Large intestine (tissue), 3 donors: ENCODE data around the gene CRYBG3. TPM values are rescaled to one million over a fixed set of nuclear protein-coding genes. Genes with fewer than 3 reads are reported as not detected.

Experiments used
- DNase-seq, 2 donors: peaks; one replicate each; pipeline versions ENCODE4 v3.0.0 to v3.0.0-alpha.2; 2013
- H3K27ac ChIP-seq: one replicate; pipeline ENCODE4 v1.5.1; 2013; ENCODE audit warnings: low read length
- H3K27me3 ChIP-seq: 2 replicates; pipeline ENCODE4 v1.6.1; 2013; ENCODE audit warnings: low read length; ENCODE audit not compliant: control insufficient read depth, insufficient read depth
- H3K36me3 ChIP-seq: 2 replicates; pipeline ENCODE4 v1.6.1; 2013; ENCODE audit warnings: low read length; ENCODE audit not compliant: control insufficient read depth, insufficient read depth
- H3K4me1 ChIP-seq: one replicate; pipeline ENCODE4 v1.6.1; 2013; ENCODE audit warnings: low read length; ENCODE audit not compliant: control insufficient read depth, insufficient read depth
- H3K4me3 ChIP-seq: one replicate; pipeline ENCODE4 v1.5.1; 2013; ENCODE audit warnings: low read length
- H3K9me3 ChIP-seq: one replicate; pipeline ENCODE4 v1.6.1; 2013; ENCODE audit warnings: mild to moderate bottlenecking, low read depth, low read length, moderate library complexity; ENCODE audit not compliant: control insufficient read depth
- WGBS: methylation state at CpG from one replicate; pipeline ENCODE4 v1.1.5; 2013; ENCODE audit warnings: low lambda C conversion rate; ENCODE audit not compliant: insufficient coverage; 5-methylcytosine and 5-hydroxymethylcytosine counted together
- polyA plus RNA-seq: library from polyadenylated mRNA; unstranded; fragments of 120-200 nt; gene quantifications from one replicate; pipeline ENCODE4 v1.2.1, GENCODE V29; 2013

The CRYBG3 gene
- polyA plus RNA-seq, 1 donor = 8.9 TPM

GRCh38 chr3:97835761-97836160 lies 13.9 kb downstream of the CRYBG3 start:
- no peaks in the 10 kb centered on the region for H3K9me3 ChIP-seq
- H3K36me3 ChIP-seq = no peaks in the 10 kb centered on the region
- H3K27me3 ChIP-seq = no peaks in the 10 kb centered on the region
- no CpG with 5 or more reads among the region's 5 CpGs for WGBS
- DNase-seq = no peak
- no peak overlapping the region for H3K27ac ChIP-seq
- H3K4me3 ChIP-seq = no peak overlapping the region
- no peaks in the 10 kb centered on the region for H3K4me1 ChIP-seq

- no peaks in the 10 kb centered on the region for H3K36me3 ChIP-seq
- no peak overlapping the region for H3K4me3 ChIP-seq
- no peaks in the 10 kb centered on the region for H3K4me1 ChIP-seq
- no peaks in the 10 kb centered on the region for H3K9me3 ChIP-seq
- H3K27me3 ChIP-seq = no peaks in the 10 kb centered on the region
- H3K27ac ChIP-seq = no peak overlapping the region
- DNase-seq = no peak
- WGBS = 80% methylated on average over 1 of the region's 3 CpGs
These were observed 16.6 kb downstream of the CRYBG3 start for GRCh38 chr3:97838393-97838792.

GRCh38 chr3:97839944-97840343 lies 18.1 kb downstream of the CRYBG3 start:
- WGBS = 82% methylated on average over 2 of the region's 2 CpGs
- no peaks in the 10 kb centered on the region for H3K4me1 ChIP-seq

GRCh38 chr3:97841304-97841703 lies 19.5 kb downstream of the CRYBG3 start:
- H3K4me1 ChIP-seq = no peaks in the 10 kb centered on the region
- H3K27me3 ChIP-seq = no peaks in the 10 kb centered on the region
- no peaks in the 10 kb centered on the region for H3K9me3 ChIP-seq
- WGBS = 100% methylated on average over 4 of the region's 8 CpGs
- no peak overlapping the region for H3K27ac ChIP-seq
- no peak overlapping the region for H3K4me3 ChIP-seq
- no peaks in the 10 kb centered on the region for H3K36me3 ChIP-seq
- DNase-seq = no peak

More at GRCh38 chr3:97839944-97840343, 18.1 kb downstream of the CRYBG3 start:
- Histone ChIP-seq H3K36me3 (no peaks in the 10 kb centered on the region), H3K27me3 (no peaks in the 10 kb centered on the region), H3K27ac (no peak overlapping the region), H3K9me3 (no peaks in the 10 kb centered on the region), H3K4me3 (no peak overlapping the region)
- no peak for DNase-seq

DNA sequence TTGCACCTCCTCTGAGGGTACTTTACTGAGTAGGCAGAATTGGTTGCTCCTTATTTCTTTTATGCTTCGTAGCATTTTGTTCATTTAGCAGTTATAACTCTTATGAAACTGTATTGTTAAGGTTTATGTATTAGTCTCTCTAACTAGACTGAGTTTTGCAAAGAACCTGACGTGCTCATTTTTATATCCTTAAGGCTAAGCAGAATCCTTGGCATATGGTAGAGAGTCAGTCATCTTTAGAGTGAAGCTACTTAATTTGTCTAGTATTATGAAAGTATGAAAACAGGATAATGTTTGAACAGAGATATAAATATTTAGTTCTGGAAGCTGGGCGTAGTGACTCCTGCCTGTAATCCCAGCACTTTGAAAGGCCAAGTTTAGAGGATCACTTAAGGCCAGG lies 20.1 kb downstream of the CRYBG3 start:
- no peak for DNase-seq
- 100% methylated on average over 2 of the region's 3 CpGs for WGBS
- H3K27me3 ChIP-seq = no peaks in the 10 kb centered on the region
- no peaks in the 10 kb centered on the region for H3K9me3 ChIP-seq
- no peaks in the 10 kb centered on the region for H3K4me1 ChIP-seq
- H3K4me3 ChIP-seq = no peak overlapping the region
- no peak overlapping the region for H3K27ac ChIP-seq
- H3K36me3 ChIP-seq = peaks cover 2% of the 10 kb centered on the region

DNA sequence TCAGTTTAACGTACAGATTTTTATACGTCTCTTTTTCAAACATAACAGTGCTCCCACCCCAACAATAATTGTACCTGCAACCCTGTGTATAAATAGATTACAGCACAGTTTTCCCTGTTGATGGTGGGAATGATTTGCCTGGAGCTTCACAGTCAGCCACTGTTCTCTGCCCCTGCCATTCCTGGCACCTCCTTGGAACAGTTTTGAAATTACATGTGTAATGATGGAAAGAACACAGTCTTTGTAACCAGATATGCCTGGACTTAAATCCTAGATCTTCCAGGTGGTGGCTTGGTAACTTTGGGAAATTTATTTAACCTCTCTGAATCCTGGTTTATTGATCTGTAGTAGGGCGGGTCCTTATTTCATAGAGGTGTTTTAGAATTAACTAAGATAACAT lies 27.0 kb downstream of the CRYBG3 start:
- no peak for DNase-seq
- no peak overlapping the region for H3K4me3 ChIP-seq
- no peaks in the 10 kb centered on the region for H3K9me3 ChIP-seq
- no peaks in the 10 kb centered on the region for H3K27me3 ChIP-seq
- H3K4me1 ChIP-seq = no peaks in the 10 kb centered on the region
- H3K36me3 ChIP-seq = peaks cover 2% of the 10 kb centered on the region
- no peak overlapping the region for H3K27ac ChIP-seq
- WGBS = 80% methylated on average over 1 of the region's 3 CpGs

DNA sequence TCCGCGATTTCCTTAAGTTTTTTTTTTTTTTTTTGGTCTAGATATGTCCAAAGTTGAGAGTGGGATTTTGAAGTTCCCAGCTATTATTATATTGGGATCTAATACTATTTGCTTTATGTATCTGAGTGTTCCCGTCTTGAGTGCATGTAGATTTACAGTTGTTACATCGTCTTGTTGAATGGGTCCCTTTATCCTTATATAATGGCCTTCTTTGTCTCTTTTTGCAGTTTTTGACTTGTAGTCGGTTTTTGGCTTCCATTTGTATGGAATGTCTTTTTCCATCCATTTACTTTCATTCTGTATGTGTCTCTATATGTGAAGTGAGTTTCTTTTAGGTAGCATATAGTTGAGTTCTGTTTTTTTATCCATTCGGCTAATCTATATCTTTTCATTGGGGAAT lies 35.6 kb downstream of the CRYBG3 start:
- Histone ChIP-seq H3K36me3 (no peaks in the 10 kb centered on the region), H3K27ac (no peak overlapping the region), H3K27me3 (no peaks in the 10 kb centered on the region), H3K9me3 (peaks cover 9% of the 10 kb centered on the region), H3K4me3 (no peak overlapping the region), H3K4me1 (no peaks in the 10 kb centered on the region)
- 89% methylated on average over 4 of the region's 6 CpGs for WGBS
- DNase-seq = no peak

DNA sequence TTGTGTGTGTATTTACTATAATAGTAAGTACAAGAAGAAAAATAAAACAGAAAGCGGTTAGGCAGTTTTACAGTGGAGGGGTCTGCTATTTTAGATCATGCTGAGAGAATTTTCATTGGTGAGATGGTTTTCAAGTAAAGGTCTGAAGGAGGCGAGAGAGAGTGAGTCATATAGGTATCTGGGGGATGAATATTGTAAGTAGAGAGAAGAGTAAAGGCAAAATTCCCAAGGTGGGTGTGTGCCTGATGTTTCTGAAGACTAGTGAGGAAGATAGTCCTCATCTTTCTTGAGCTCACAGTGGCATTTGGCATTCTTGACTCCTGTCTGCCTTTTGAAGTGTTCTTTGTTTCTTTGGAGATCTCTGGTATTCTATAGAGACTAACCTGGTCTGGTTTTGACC lies 38.6 kb downstream of the CRYBG3 start:
- no peak for DNase-seq
- Histone ChIP-seq H3K4me3 (no peak overlapping the region), H3K4me1 (no peaks in the 10 kb centered on the region), H3K36me3 (peaks cover 2% of the 10 kb centered on the region), H3K9me3 (peaks cover 2% of the 10 kb centered on the region), H3K27ac (no peak overlapping the region), H3K27me3 (no peaks in the 10 kb centered on the region)
- WGBS = 94% methylated on average over 2 of the region's 2 CpGs

DNA sequence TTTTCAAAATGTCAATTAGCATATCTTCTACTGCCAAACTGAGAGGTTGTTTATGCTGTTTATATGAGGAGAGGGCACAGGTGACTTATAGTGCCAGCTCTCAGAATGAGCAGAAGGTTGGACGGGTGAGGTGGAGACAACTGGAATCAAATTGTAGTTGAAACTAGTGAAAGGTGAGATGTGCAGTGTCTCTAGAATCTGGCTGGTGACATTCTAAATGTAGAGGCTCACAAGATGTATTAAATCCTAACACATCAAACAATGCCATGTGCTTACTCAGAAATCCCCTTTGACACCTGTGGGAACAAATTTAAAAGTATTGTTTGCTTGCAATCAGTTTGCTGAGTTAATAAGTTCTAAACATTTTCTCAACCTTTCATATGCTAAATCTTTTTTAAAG lies 40.8 kb downstream of the CRYBG3 start:
- H3K9me3 ChIP-seq = no peaks in the 10 kb centered on the region
- H3K4me3 ChIP-seq = no peak overlapping the region
- 80% methylated on average over 1 of the region's 1 CpG for WGBS
- peaks cover 2% of the 10 kb centered on the region for H3K36me3 ChIP-seq
- DNase-seq = no peak
- no peaks in the 10 kb centered on the region for H3K4me1 ChIP-seq
- H3K27ac ChIP-seq = no peak overlapping the region
- no peaks in the 10 kb centered on the region for H3K27me3 ChIP-seq

- H3K36me3 ChIP-seq = peaks cover 2% of the 10 kb centered on the region
- WGBS = no CpG with 5 or more reads among the region's 1 CpG
- DNase-seq = no peak
- H3K27me3 ChIP-seq = no peaks in the 10 kb centered on the region
- H3K27ac ChIP-seq = no peak overlapping the region
- H3K9me3 ChIP-seq = no peaks in the 10 kb centered on the region
- H3K4me1 ChIP-seq = no peaks in the 10 kb centered on the region
- no peak overlapping the region for H3K4me3 ChIP-seq
These were observed 41.2 kb downstream of the CRYBG3 start for GRCh38 chr3:97863031-97863430.

- Histone ChIP-seq H3K27me3 (no peaks in the 10 kb centered on the region), H3K9me3 (no peaks in the 10 kb centered on the region), H3K4me3 (no peak overlapping the region), H3K36me3 (peaks cover 2% of the 10 kb centered on the region), H3K27ac (no peak overlapping the region), H3K4me1 (no peaks in the 10 kb centered on the region)
- DNase-seq = no peak
- 100% methylated on average over 1 of the region's 3 CpGs for WGBS
These were observed 42.0 kb downstream of the CRYBG3 start for GRCh38 chr3:97863775-97864174.
